ENCODE measurements around the gene PTGDS.

PTGDS gene

GRCh38 chr9:137026828-137027227 lies 49.5 kb downstream of the PTGDS start:
- DNase-seq, result no peak

- no peak for DNase-seq
These were observed 50.3 kb downstream of the PTGDS start, which contains the start of gene ABCA2 for GRCh38 chr9:137027369-137028262. ABCA2 (minus strand) TSS chr9:137028237; CDS start chr9:137028140, 97 bp downstream.

- peak; percentile 36 to 57 (median 46) for DNase-seq
These were observed 51.2 kb downstream of the PTGDS start for GRCh38 chr9:137028263-137029057.

GRCh38 chr9:137029058-137029936 lies 52.0 kb downstream of the PTGDS start:
- DNase-seq, result peak; percentile 43 to 76 (median 64)

- DNase-seq, result no peak
These were observed 52.7 kb downstream of the PTGDS start for GRCh38 chr9:137030006-137030405.

- DNase-seq, result peak in 1 of 4 experiments; percentile 25
These were observed 53.5 kb downstream of the PTGDS start for GRCh38 chr9:137030538-137031527.
